Neutrophil (primary cell): Measurements from ENCODE around the gene EHBP1.

Experiments
- H3K27ac ChIP-seq: fragments of 200-600 bp; sonication (generic); 2 replicates; pipeline ENCODE4 v1.5.1; 2016; ENCODE audit warnings: mild to moderate bottlenecking, moderate library complexity
- H3K27me3 ChIP-seq: fragments of 200-600 bp; sonication (generic); 2 replicates; pipeline ENCODE4 v1.6.0; 2016; ENCODE audit warnings: mild to moderate bottlenecking
- H3K36me3 ChIP-seq: fragments of 200-600 bp; sonication (generic); 2 replicates; pipeline ENCODE4 v1.5.1; 2017
- H3K4me1 ChIP-seq, 2 experiments: fragments of 200-600 bp in 1 of 2; sonication (generic) in 1 of 2; 1 replicate in 1 of 2; 2 replicates in 1 of 2; pipeline versions ENCODE4 v1.5.1 to v1.6.1; 2013 to 2016; ENCODE audit warnings: low read depth in 1 of 2, low read length in 1 of 2, mild to moderate bottlenecking in 1 of 2, moderate library complexity in 1 of 2; ENCODE audit not compliant: control insufficient read depth in 1 of 2, insufficient read depth in 1 of 2
- H3K4me3 ChIP-seq, 2 experiments: fragments of 200-600 bp in 1 of 2; sonication (generic) in 1 of 2; 1 replicate in 1 of 2; 2 replicates in 1 of 2; pipeline ENCODE4 v1.5.1; 2013 to 2016; ENCODE audit warnings: low read depth in 1 of 2, low read length in 1 of 2, mild to moderate bottlenecking in 1 of 2, moderate library complexity in 1 of 2
- H3K9me3 ChIP-seq: fragments of 200-600 bp; sonication (generic); 2 replicates; pipeline ENCODE4 v1.5.1; 2016
- TF ChIP-seq, protein P1 (sequence below): fragments of 200-600 bp; sonication (generic); IDR thresholded peaks from 2 replicates; pipeline ENCODE4 v1.5.1; 2016; ENCODE audit warnings: antibody characterized with exemption

Gene EHBP1

DNA sequence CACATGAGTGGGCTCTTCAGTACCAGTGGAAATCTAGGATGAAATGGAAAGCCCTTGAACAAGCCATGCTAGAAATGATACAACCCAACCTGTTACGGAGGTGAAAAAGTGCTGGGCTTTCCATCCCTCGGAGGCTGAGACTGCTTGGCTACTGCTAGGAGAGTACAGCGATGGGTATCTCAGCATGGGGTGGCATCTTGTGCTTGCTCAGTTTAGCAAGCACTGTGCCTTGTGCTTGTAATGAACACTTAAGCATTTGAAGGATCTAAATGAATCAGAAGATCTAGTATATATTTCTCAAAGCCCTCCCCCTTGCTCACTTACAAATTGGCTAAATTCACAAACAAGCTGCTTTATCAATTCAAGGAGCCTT, 44.3 kb upstream of the EHBP1 start:
- Histone ChIP-seq H3K9me3 (no peaks in the 10 kb centered on the region), H3K27me3 (no peaks in the 10 kb centered on the region), H3K36me3 (no peaks in the 10 kb centered on the region), H3K27ac (no peak overlapping the region), H3K4me3 (no peak overlapping the region), H3K4me1 (peaks cover 32 to 34% of the 10 kb centered on the region in 2 experiments)
- TF ChIP-seq, protein P1, sequence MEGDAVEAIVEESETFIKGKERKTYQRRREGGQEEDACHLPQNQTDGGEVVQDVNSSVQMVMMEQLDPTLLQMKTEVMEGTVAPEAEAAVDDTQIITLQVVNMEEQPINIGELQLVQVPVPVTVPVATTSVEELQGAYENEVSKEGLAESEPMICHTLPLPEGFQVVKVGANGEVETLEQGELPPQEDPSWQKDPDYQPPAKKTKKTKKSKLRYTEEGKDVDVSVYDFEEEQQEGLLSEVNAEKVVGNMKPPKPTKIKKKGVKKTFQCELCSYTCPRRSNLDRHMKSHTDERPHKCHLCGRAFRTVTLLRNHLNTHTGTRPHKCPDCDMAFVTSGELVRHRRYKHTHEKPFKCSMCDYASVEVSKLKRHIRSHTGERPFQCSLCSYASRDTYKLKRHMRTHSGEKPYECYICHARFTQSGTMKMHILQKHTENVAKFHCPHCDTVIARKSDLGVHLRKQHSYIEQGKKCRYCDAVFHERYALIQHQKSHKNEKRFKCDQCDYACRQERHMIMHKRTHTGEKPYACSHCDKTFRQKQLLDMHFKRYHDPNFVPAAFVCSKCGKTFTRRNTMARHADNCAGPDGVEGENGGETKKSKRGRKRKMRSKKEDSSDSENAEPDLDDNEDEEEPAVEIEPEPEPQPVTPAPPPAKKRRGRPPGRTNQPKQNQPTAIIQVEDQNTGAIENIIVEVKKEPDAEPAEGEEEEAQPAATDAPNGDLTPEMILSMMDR = no peak

DNA sequence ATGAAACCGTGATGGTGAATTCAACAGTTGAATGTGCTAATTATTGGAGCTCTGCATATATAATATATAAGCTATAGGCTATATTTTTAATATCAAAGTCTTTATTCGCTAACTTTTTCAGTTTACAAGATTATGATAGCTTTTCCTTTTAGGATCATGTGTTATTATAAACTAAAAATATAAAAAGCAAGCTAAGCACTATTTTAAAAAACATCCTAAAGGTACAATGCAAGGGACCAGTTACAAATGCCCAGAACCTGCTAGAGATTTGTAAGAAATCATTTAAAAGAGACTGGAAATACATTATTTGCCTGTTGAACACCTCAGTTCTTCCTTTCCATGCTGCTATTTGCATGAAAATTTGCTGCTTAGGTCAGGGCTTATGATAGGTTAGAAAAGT, 43.4 kb upstream of the EHBP1 start:
- Histone ChIP-seq H3K36me3 (no peaks in the 10 kb centered on the region), H3K4me3 (no peak overlapping the region), H3K27ac (no peak overlapping the region), H3K9me3 (no peaks in the 10 kb centered on the region), H3K4me1 (peaks cover 32 to 34% of the 10 kb centered on the region in 2 experiments), H3K27me3 (no peaks in the 10 kb centered on the region)
- TF ChIP-seq, protein P1 = no peak

DNA sequence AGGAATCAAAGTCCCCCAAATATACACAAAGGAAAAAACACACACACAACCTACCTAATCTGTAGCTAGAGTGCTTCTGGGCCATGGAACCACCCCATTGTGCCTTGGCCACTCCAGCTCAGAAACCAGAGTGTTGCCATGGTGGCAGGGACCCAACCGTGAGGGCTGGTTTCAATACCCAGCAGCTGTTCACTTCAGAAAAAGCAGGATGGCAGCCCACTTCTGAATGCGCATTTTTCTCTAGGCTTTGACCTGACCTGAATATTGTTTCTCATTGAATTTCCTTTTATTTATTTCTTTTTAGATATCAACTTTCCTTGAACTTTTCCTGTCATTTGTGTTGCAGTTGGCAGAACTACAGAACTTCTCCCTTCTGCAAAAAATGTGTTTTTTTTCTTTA, 43.0 kb upstream of the EHBP1 start:
- Histone ChIP-seq H3K27ac (no peak overlapping the region), H3K36me3 (no peaks in the 10 kb centered on the region), H3K9me3 (no peaks in the 10 kb centered on the region), H3K27me3 (no peaks in the 10 kb centered on the region), H3K4me3 (no peak overlapping the region), H3K4me1 (peaks cover 32 to 34% of the 10 kb centered on the region in 2 experiments)
- TF ChIP-seq, protein P1 = no peak

DNA sequence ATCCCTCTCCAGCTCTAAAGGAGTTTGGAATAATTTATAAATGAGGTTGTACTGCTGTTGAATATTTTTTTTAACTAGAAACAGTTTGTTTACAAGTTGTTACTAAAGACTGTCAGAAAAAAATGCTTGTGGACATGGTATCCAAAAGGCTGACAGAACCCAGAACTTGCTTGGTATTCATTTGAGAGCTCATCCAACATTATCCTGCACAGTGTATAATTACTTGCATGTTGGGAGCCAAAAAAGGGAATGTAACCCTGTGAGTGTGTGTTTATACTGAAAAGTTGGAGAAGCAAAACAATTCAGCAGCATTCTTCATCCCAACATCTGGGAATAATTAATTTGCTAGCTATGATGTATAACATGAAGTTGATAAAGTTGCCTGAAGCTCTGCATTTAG, 42.1 kb upstream of the EHBP1 start:
- no peak overlapping the region for H3K27ac ChIP-seq

DNA sequence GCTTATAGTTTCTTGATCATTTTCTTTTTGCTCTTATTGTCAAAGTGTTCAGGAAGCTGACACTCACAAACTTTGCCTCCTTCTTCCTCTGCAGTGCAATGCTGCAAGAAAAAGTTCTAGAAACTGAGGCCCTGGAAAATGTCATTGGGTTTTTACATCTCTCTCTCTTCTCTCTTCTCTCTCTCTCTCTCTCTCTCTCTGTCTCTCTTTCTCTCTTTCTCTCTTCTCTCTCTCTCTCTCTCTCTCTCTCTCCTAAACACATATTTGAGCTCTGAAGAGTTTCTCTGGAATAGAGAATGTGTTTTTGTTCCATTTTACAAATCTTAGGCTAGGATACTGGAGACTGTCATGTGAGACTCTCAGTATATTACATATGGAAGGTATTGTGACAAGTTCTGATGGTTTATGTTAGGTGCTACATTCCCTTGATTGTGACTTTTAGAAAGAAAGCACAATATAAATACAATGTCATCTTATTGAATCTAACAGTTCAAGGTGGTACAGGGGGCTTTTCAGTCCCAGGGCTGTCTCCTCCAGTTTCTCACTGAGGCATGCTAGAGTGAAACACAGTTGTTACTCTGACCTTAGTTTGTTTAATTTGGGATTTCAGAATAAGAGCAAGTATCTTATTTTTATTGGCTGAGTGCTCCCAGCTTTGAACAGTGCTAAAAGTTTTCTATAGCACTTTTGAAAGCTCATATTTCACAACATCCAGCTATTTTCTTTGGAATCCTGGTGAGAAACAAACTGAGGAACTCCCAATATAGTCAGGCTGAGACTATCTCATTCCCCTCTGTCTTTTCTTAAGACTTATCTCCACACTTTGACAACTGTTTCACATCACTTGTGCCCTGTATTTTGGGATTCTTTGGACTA, 41.4 kb upstream of the EHBP1 start:
- H3K4me3 ChIP-seq = no peak overlapping the region
- H3K9me3 ChIP-seq = no peaks in the 10 kb centered on the region
- H3K36me3 ChIP-seq = no peaks in the 10 kb centered on the region
- H3K27ac ChIP-seq = no peak overlapping the region
- peaks cover 32 to 34% of the 10 kb centered on the region in 2 experiments for H3K4me1 ChIP-seq
- TF ChIP-seq, protein P1 = no peak
- no peaks in the 10 kb centered on the region for H3K27me3 ChIP-seq

More for the DNA sequence above, 42.1 kb upstream of the EHBP1 start:
- H3K27me3 ChIP-seq = no peaks in the 10 kb centered on the region
- peaks cover 32 to 34% of the 10 kb centered on the region in 2 experiments for H3K4me1 ChIP-seq
- no peaks in the 10 kb centered on the region for H3K36me3 ChIP-seq
- H3K9me3 ChIP-seq = no peaks in the 10 kb centered on the region
- TF ChIP-seq, protein P1 = no peak
- H3K4me3 ChIP-seq = no peak overlapping the region
